Frontal cortex (tissue), 4 donors: ENCODE results near the gene ADAM15. TPM values are rescaled to one million over a fixed set of nuclear protein-coding genes. Genes with fewer than 3 reads are reported as not detected.

Source experiments
- DNase-seq, 2 donors: peaks; one replicate each; pipeline ENCODE4 v3.0.0; 2012; ENCODE audit warnings: low spot score in 2 of 2
- FAIRE-seq: peaks from 2 replicates; lab custom pipeline; 2012; peaks lifted over from hg19 to GRCh38; lab: Jason Lieb, UNC
- total RNA-seq: library from RNA; depleted of rRNA; stranded (reverse); fragments of >200 nt; gene quantifications from one replicate; pipeline ENCODE4 v1.2.3, GENCODE V29; 2014
- donor health status: control.
- donor health status: control.
- donor health status: control.

The ADAM15 gene
- total RNA-seq, 1 donor from 2014 or later, result 11.8 TPM

- FAIRE-seq (no peak), DNase-seq (no peak)
Measured at GRCh38 chr1:155081472-155082300, 30.6 kb downstream of the ADAM15 start.

GRCh38 chr1:155082301-155083051, 31.4 kb downstream of the ADAM15 start:
- FAIRE-seq (no peak), DNase-seq (peak in 1 of 2 donors; percentile 44)

- FAIRE-seq (no peak), DNase-seq (peak in 1 of 2 donors; percentile 26)
Measured at GRCh38 chr1:155083052-155083541, 32.0 kb downstream of the ADAM15 start.

DNA sequence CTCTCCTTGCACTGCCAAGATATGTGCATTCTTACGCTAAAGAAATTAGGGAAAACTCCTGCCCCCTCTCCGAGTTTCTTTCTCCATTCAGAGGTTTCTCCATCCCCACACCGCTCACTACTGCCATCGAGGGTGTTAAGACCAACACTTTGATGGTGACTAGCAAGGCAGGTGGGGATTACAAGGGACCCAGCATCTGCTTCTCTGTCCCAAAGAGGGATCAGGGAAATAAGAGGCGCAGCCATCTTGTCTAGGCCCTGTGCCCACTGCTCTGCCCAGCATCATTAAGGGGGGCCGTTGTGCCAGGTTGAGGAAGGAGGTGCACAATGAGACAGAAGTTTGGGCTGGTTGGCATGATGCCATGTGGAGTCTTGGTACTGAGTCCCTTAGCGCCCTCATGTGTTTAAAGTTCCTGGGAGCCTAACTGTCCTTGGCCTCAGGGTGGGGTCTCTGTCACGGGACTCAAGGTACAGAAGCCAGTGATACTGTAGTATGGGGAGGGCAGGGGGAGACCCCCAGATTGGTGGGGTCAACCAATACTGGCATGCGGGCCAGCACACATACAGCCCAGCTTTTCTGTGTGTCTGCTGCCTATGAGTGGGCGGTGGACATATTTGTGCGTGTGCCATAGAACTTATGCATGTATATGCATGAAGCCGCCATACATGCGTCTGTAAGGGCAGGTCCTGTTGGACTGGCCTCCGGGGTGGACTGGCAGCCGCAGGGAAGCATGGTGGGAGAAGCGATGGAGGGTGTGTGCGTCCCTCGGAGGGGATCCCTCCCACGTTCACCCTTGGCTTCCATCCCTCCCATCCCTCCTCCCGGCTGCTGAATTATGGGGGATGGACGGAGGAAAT, 33.0 kb downstream of the ADAM15 start:
- peak in 1 of 2 donors; percentile 54 for DNase-seq

DNA sequence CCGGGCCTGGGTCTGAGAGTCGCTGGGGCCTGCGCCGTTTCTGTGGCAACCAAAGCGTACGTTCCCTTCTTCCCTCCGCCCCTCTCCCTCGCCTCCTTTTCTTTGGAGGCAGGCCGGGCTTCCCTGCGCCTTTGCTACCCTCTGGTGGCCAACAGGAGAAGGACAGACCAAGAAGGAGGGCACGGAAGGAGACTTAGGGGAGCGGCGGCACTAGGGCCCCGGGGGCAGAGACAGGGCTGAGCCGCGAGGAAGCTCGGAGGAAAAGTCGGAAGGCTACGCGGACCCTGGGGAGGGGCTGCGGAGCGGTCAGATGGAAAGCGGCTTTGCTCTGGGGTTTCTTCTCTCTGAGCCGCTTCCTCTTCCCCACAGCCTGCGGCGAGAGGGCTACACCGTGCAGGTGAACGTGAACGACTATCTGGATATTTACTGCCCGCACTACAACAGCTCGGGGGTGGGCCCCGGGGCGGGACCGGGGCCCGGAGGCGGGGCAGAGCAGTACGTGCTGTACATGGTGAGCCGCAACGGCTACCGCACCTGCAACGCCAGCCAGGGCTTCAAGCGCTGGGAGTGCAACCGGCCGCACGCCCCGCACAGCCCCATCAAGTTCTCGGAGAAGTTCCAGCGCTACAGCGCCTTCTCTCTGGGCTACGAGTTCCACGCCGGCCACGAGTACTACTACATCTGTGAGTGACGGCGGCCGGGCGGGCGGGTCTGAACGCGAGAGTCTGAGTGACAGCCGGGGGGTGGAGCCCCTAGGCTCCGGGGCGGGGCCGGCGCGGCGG, 33.8 kb downstream of the ADAM15 start:
- DNase-seq, result peak; percentile 96
- FAIRE-seq, result no peak

More for the DNA sequence above, 33.0 kb downstream of the ADAM15 start:
- no peak for FAIRE-seq

DNA sequence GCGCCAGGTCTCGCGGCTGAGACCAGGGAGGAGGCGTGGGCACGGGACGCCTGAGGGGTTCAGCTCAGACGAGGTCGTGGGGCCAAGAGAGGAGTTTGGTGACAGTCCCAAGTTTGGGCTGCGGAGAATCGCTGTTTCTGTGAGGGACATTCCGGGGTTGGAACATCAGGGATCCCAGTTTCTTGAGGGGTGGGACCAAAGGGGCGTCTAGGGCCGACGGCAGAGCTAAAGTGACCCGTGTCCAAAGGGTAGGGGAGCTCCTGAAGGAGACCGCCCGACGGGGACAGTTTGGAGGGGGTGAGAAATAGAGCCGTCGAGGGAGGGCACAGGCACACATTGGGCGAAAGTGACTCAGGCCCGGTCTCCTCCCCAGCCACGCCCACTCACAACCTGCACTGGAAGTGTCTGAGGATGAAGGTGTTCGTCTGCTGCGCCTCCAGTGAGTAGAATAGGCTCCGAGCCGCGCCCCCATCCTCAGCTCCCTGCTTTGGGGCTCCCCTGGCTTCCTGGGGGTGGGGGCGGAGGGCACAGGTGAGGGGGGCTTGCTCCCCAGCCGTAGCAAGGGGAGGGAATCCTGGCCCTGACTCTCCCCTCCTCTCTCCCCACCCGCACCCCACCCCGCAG, 34.5 kb downstream of the ADAM15 start:
- FAIRE-seq (no peak), DNase-seq (peak in 1 of 2 donors; percentile 44)

DNA sequence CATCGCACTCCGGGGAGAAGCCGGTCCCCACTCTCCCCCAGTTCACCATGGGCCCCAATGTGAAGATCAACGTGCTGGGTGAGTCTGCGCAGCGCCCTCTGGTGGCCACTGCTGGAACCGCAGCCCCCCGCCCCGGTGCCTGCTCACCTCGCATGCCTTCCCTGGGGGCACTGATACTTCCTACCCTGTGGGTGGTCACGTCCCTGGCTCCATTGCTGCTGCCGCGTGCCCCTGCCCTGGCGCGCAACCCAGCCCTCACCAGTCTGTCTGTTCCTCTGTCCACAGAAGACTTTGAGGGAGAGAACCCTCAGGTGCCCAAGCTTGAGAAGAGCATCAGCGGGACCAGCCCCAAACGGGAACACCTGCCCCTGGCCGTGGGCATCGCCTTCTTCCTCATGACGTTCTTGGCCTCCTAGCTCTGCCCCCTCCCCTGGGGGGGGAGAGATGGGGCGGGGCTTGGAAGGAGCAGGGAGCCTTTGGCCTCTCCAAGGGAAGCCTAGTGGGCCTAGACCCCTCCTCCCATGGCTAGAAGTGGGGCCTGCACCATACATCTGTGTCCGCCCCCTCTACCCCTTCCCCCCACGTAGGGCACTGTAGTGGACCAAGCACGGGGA, 35.1 kb downstream of the ADAM15 start:
- FAIRE-seq (no peak), DNase-seq (peak in 1 of 2 donors; percentile 76)

GRCh38 chr1:155086856-155087535, 35.9 kb downstream of the ADAM15 start:
- FAIRE-seq (no peak), DNase-seq (no peak)

GRCh38 chr1:155091071-155092051, 40.2 kb downstream of the ADAM15 start:
- FAIRE-seq (no peak), DNase-seq (peak; percentile 61 to 74)

GRCh38 chr1:155092131-155092530, 41.0 kb downstream of the ADAM15 start:
- FAIRE-seq (no peak), DNase-seq (no peak)

- FAIRE-seq, result no peak
- no peak for DNase-seq
Measured at GRCh38 chr1:155092641-155093040, 41.5 kb downstream of the ADAM15 start.

DNA sequence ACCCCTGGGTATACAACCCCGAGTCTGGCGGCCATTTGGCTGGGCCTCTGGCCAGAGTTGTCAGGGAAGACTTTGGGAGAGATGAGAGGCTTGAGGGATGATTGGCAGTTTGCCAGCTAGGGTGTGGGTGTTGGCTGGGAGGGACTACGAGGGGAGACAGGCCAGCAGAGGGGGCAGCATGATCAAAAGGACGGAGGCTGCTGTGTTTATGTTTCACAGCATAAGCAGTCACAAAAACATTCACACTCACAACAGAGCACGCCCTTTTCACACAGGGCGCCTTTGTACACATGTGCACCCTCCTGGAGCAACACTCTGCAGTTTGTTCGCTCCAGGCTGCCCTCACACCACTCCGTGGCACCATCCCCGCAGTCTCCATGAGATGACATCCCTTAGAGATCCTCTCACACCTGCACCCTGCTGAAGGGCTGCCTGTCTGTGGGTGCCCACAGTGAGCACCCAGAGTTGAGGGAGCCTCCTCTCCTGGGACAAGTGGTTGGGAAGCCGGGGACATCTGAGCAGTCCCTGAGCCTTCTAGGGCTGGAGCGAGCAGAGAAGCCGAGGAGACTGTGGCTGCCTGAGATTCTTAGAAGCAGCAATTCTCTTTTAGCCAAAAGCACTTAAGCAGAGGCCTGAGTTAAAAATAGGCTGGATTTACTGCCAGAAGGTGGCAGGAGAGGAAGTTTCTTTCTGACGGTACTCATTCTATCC, 43.0 kb downstream of the ADAM15 start:
- FAIRE-seq (no peak), DNase-seq (peak; percentile 36 to 55)

DNA sequence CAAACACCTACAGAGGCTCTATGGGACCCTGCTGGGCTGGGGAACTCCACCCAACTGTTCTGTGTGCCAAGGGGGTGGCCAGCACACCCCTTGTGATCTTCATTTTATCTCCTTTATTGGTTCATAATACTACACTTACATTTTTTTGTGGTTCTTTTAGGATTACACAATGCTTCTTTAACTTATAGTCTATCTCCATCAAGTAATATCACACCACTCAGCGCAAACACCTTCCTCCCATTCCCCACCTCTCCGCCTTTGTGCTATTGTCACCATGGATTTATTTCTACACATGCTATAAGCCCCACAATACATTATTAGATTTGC, 43.5 kb downstream of the ADAM15 start:
- no peak for DNase-seq
- no peak for FAIRE-seq

GRCh38 chr1:155099331-155099730, 48.2 kb downstream of the ADAM15 start:
- FAIRE-seq (no peak), DNase-seq (no peak)

DNA sequence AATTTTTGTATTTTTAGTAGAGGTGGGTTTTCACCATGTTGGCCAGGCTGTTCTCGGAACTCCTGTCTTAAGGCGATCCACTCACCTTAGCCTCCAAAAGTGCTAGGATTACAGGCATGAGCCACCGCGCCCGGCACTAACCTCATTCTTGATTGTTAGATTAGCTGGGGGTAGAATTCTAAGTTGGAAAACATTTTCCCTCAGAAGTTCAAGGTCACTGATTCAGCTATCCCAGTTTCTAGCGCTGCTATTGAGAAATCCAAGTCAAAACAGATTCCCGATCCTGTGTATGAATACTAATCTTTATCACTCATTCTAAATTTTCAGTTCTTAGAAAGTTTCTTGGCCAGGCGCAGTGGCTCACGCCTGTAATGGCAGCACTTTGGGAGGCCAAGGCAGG, 52.2 kb downstream of the ADAM15 start:
- FAIRE-seq, result no peak
- no peak for DNase-seq
